CD4-positive, alpha-beta T cell treated with Interleukin-6 for 4 hours (primary cell): ENCODE data around the gene FKBP5.
"Not testable (repeated sequence)": the region's sequence is repeated elsewhere in the genome, so short reads cannot be mapped to it uniquely, and the experiment has no call there.

Source experiments
- DNase-seq: peaks from one replicate; pipeline ENCODE4 v3.0.0-alpha.2; 2020; ENCODE audit warnings: mixed read lengths

Gene FKBP5

DNA sequence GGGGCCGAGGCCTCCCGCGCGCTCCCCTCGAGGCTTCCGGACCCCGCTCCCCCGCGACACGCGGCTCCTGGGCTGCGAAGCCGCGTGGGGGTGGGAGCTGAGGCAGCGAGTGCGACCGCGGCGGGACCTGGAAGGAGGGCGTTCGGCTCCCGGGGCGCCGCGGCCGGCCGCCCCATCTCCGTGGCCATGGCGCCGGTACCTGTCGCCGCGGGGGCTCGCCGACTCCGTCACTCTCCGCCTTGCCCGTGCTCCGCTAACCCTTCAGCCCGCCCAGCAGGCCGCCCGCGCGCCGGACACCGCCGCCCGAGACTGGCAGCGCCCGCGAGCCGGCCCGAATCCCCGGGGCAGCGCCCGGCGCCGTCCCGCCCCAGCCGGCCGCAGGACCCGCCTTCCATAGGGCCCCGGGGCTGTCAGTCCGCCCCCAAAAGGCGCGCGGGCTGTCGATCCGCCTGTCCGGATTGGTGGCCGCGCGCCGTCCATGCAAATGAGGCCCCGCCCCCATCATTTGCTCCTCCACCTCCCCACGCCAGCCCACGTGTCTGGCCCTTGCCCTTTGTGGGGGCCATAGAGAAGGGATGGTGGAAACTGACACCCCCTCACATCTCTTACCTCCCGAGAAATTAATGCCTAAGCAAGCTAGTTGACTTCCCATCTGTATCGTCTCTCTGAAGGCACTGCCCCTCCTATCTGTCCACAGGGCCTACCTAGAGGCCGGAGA, at the start of gene FKBP5:
Gene FKBP5 (minus strand): TSS at position 311 of the 718 bp plus-strand sequence. CDS start 46,091 bp downstream, outside the sequence.
- peak; percentile 91 for DNase-seq

DNA sequence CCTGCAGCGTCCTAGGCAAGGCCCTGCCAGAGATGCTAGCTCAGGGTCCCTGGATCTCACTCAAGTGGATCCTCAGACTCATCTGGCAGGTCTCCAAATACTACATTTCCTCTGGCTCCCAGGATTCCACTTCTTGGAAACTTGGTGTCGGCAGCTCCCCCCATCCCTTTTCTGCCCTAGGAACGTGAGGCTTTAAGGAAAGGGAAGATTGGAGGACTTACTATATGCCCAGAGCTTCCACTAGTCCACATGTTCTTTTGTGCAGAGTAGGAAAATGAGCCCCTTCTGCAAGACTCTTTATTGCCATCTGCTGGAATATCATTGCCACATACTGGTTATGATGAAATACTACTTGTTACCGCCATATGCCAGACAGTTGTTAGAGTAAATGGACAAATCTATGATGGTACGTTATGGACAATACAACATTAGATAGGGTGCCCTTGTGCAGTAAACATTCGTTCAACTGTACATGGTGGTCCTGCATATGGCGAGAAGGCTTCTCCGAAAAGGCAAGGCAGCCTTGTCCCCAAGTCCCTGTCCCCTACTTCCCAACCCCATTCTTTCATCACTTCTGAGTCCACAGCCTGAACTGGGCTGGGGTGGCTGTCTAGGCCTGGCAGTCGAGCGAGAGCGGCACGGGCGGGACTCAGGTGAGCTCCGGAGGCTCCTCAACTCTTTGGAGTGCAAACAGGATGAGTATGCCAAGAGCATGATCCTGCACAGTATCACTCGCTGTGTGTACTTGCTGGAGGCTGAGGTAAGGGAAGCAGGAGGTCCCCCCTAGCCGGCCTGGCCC, 48.9 kb upstream of the FKBP5 start:
- DNase-seq = no peak

DNA sequence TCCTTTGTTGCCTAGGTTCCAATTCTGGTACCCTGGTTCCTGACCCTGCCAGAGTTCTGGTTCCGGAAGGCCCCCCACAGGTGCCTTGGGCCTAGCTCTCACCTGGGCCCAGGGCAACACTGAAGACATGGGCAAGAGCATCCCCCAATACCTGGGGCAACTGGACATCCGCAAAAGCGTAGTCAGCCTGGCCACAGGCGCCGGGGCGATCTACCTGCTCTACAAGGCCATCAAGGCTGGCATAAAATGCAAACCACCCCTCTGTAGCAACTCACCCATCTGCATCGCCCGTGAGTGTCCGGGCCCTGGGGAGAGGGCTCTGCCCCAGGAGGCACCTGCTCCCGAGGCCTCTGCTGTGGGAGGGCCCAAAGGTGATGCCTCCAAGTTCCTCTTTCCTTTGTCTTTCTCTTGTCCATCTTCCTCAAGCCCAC, 48.3 kb upstream of the FKBP5 start, which contains the start of gene ARMC12:
Gene ARMC12 (plus strand): TSS at position 51 of the 431 bp plus-strand sequence. CDS start 77 bp downstream, at position 128.
- no peak for DNase-seq

DNA sequence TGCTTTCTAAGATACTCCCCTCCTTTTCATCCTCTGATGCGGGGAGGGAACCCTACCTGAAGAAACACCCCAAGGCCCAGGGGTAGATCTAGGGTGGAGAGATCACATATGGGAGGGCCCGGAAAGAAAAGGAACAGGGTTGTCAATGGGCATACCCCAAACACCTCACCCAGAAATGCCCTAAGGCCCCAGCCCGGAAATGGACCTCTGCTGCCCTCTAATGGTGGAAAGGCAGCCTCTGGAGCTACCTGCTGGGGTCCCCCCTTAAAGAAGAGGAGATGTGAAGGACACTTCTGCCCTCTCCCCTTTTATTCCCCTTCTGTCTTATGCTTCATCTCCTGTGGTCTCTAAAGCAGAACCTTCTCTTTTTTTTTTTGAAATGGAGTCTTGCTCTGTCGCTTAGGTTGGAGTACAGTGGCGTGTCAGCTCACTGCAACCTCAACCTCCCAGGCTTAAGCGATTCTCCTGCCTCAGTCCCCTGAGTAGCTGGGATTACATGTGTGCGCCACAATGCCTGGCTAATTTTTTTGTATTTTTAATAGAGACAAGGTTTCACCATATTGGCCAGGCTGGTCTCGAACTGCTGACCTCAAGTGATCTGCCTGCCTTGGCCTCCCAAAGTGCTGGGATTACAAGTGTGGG, 47.7 kb upstream of the FKBP5 start:
- peak; percentile 89 for DNase-seq

DNA sequence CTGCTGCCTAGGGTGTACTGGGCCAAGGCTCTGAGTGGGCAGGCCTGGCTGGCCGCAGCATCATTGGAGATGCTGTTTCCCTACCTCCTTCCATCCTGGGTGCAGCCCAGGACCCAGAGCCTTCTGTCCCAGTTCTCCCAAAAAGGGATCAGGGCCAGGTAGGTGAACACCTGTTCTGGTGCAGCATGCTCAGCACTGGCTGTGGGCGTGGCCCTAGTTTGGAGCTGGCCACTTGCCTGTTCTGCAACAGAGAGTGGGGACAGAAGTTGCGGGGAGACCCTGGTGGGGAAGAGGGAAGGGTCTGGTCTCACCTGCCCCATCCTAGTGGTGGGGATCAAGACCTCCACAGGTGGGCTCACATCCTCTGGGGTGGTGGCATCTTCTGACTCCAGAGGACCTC, 46.7 kb upstream of the FKBP5 start:
- no peak for DNase-seq

DNA sequence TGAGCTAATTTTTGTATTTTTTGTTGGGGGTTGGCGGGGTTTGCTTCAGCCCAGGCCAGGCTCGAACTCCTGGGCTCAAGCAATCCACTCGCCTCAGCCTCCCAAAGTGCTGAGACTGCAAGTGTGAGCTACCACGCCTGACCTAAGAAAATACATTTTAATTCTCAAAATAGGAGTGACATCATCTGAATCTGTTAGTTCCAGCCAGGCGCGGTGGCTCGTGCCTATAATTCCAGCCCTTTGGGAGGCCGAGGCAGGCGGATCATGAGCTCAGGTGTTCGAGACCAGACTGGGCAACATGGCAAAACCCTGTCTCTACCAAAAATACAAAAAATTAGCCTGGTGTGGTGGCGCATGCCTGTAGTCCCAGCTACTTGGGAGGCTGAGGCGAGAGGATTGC, 45.6 kb upstream of the FKBP5 start:
- not testable (repeated sequence) for DNase-seq

DNA sequence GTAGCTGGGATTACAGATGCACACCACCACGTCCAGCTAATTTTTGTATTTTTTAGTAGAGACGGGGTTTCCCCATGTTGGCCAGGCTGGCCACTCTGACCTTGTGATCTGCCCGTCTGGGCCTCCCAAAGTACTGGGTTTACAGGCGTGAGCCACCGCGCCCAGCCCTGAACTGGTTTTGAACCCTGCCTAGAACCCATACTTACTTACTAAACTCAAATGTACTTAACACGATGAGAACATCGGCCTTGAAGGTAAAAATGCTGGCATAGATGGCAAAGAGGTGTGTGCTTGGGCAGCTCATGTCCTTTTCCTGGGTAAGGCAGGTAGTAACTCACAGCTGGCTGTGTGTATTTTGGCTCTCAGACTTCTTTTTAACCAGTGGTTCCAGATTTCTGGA, 44.9 kb upstream of the FKBP5 start:
- no peak for DNase-seq

DNA sequence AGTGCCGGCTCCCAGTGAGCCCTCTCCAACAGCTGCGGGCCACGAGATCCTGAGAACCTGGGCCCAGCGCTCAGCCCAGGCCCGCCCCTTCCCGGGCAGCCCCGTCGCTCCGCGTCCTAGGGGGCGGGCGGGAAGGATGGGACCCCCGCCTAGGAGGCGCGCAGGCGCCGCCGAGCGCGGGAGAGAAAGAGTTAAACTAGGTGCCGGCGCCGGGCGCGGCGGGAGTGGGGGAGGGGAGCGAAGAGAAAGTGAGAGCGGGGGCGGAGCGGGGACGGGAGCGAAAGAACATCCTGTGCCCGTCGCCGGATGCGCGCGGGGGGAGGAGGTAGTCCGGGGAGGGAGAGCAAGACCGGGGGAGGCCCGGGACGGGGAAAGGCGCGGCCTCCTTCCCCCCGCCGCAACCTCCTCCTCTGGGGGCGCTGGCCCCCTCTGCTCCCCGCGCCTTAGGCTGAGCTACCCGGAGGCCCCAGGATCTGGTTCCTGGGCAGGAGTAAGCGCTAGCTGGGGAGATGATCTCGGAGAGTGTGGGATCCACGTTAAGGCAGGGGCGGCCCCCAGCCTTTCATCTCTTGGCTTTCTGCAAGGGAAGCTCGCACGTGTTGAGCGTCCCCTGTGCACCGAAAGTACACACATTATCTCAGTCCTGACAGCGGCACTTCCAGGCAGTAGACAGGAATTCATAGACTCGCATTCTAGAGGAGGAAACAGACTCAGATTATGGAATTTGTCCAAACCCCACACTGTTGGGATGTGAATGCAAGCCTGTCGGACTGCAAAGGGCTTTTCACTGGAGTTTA, 43.2 kb upstream of the FKBP5 start:
- DNase-seq = peak; percentile 97

DNA sequence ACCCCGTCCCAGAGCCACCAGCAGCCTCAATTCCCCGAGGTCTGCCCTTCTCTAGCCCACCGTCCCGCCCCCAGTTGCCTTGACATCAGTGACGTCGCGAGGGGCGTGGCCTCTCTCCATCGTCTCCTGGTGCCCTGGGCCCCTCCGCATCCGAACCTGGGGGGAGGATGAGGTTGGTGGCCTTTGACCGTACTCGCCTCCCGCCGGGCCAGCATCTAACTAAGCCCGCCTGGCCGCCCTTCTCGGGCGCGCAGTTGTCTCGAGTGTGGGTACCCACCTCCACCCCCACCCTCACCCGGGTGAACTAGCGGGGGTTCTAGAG, 42.7 kb upstream of the FKBP5 start:
- peak; percentile 96 for DNase-seq

DNA sequence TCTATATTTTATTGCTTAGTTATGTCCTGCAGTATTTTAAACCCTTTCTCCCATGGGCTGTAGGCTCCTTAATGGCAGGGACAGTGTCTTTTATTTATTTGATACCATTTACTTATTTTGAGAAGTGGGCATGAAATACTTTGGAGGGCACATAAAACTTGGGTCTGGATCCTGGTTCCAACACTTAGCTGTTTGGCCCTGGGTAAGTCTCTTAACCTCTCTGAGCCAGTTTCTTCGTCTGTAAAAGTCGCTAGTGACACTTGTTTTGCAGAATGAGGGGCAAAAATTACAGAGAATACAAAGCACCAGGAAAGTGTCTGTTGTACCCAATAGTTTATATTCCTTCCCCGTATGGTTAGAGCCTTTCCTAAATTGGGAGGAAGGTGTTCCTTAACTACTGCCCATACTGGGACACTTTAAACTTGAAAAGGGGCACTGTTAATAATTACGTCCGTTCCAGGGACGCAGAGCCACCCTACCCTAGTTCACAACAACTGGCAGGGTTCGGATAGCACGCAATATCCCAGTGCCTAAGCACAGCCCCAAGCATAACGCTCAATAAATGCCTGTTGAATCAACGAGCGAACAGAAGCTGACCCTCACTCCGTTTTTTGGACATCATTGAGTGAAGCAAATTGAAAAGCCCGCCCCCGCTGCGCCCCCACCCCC, 42.2 kb upstream of the FKBP5 start:
- DNase-seq = no peak

DNA sequence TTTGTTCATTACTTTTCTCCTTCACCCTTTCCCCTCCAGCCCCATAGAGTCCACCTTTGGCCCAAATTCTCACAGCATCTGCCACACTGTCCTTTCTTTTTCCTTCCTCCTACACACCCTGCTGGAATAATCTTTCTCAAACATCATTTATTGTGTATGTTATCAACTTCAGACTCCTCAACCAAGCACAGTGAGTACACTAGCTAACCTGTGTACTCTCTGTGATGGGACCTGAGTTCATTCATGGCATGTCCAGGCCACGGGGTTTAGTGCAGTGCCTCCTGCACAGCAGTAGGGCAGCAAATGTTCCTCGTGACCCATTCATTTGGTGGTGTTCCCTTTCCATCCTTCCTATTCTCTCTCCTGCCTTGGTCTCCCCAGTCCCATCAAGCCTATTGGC, 41.0 kb upstream of the FKBP5 start:
- no peak for DNase-seq

DNA sequence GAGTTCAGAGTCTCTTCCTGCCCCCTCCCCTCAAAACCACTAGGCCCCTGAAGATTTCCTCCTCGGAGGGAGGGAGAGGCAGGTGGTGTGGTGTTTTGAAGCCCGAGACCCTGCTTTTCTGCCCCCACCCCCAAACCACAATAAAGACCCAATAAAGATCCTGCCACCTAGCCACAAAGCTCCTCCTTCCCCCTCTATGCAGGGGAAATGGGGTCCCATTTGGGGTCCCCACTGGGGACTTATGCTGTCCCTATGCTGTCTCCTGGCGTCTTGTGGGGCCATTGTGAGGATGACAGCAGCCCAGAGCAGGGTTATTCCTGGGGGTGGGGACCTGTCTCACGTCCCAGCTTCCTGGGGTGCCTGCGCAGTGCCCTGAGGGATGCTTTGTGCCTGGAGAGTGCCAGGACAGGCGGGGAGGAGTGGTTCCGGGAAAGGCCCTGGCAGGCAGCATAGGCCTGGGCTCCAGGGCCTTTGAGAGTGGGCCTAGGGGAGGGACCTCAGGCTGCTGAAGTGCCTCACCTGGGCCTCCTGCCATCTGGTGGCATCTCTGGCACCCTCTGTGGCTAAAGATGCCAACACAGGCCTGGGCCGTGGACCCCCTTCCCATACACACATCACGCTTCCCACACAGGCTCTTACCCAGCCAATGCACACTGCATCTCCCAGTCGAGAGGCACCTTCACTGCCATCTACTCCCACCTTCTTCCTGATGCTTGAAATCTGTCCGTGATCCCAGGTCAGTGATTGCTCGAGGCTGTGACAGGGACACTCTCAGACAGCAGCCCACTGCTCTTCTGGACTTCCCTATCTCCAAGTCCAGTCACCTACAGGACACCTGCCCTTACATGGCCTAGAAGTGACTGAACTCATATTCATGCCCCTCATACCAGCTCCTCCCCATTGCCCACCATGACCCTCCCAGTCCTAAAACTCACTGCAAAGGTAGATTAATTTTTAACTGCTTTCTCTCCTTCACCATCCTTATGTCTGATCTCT, 40.3 kb upstream of the FKBP5 start:
- DNase-seq = peak; percentile 61

DNA sequence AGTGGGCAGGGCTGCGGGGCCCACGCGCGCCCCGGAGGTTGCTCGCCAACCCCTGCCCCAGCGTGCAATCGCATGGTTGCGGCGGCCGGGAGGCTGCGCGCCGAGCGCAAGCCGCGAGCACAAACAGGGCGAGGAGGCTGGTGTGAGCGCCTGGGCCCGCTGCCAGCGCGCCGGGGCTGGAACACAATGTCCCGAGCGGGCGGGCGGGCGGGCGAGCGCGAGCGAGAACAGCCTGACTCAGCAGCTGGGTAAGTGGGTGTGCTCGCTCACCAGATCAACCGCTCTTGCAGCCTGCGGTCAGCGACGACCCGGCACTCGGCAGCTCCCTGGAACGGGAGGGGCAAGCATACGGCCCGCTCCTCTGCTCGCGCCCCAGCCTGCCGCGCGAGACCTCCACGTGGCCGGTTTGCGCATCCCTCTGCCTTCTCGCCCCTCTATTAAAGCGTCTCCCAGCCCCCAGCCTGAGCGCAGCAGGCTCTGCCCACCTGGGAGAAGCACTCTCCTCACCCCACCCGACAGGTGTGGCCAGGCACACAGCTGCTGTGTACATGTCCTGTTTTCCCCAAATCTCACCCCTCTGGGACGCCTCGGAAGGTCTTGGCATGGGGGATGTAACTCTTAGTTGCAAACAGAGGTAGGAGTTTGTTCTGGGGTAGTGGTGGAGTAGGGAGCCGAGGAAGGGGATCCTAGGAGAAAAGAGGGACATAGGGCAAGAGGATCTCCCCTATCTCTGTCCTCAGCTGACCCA, 39.4 kb upstream of the FKBP5 start:
- peak; percentile 93 for DNase-seq

DNA sequence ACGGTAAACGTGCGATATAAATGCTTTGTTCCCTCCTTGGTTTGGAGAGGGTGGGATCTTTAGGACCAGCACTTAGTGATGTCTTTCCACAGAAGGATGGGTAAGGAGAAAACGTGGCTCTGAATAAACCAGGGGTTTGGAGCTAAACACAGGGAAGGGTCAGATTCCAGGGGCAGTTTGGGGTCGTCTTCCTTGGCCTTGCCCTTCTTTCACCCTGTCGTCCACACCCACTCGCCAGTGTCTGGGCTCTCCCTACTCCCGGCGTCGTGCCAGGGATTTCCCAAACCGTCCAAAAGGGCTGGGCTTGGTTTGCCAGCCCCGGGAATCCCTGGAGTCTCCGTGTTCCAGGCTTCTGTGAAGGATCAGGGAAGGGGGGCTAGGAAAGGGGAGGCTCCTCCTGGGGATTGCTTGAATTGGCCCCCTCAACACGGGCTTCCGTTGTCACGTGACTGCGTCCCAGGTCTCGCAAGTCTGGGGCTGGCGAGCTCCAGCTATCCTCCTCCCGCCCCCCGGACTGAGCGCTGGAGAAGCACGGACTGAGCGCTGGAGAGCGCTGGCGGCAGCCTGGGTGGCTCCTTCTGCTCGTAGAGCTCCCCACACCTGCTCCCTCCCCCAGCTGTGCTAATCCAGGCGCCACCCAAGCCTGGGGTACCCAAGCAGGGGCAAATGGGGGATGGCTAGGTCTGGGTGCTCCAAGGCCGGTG, 38.7 kb upstream of the FKBP5 start:
- no peak for DNase-seq

DNA sequence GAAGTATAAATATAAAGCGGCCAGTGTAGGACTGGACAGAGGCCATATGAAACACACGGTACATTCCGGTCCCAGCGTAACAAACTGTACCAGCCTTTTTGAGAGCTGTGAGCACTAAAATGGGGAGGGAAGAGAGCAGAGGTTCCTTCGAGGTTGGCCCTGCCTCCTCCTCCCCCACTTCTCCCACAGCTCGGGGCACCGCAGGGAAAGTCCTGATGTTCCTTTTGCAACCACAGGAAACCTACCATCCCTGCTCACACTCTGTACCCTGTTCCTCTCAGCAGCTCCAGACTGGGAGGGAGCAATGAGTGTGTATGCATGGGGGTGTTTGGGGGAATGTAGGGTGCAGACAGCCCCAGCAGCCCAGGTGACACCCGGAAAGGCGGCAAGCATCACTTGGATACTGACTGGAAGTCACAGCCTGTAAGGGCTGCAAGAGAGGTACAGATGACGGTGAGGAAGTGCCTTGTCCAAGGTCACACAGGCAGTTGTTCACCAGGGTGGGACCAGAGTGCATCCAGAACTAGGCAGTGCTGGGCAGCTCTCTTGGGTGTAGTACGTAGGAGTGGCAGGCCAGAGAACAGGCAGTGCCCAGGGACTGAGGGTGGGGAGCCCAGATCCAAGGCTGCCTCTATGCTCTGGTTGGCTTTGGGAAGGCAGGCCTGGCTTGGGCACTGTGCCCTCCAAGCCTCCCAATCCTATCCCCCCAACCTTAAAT, 37.2 kb upstream of the FKBP5 start:
- no peak for DNase-seq

DNA sequence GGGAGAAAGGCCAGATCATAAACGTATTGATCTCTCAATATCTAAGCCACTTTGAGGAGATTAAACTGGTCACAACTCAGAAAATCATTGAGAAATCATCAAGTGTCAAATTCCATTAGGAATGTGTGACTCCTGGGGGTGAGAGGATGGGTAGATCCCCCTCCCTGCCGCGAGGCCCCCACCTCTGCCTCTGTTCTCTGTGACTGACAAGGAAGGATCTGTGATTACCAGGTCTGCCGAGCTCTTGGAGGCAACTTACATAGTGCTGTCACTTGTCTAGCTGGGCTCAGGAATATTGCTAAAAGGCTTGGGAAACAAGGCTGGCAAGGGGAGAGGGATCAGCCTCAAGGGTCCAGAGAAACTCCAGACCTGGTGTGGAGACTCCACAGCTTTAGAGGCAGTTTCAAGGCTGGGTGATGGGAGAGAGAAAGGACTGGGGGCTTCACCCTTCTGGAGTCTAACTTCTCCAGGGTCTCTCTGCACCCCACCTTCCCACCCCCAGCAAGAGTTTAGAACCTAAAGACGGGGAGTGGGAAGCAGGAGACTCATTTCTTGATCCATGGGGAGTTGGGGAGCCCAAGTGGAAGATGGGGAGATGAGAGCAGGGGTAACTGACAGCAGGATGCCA, 36.5 kb upstream of the FKBP5 start:
- DNase-seq = no peak

DNA sequence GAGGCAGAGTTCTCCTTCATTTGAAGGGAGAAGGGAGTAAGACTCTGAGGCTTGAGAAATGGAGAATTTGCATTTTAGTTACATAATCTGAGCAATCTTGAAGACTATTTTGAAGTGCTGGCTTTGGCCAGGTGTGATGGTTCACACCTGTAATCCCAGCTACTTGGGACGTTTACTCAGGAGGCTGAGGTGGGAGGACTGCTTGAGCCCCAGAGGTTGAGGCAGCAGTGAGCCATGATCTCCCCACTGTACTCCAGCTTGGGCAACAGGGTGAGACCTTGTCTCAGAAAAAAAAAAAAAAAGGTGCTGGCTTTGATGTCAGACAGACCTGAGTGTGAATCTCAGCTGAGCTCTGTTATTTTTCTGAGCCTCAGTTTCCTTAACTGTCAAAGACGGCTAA, 35.8 kb upstream of the FKBP5 start:
- no peak for DNase-seq

DNA sequence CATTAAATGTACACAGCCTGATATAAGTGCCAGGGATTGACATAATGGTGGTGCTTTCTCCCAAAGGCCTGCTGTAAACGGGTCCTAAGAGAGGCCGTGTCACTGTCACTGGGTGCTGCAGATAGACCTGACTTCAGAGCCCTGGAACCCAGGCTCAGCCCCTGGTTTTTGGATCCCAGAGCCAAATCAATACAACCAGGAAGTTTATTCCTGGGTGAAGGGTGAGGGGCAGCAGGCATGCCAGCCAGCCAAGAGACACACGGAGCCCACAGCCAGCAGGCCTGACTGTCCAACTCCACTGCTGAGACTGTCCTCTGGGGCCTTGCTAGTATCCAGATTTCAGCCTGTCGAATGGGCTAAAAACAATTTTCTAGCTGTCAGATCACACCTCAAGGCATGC, 35.3 kb upstream of the FKBP5 start:
- no peak for DNase-seq
